NCI-H2081 treated with DMSO at 0.1 percent for 48 hours (cell line): Measurements from ENCODE around the gene ITGA2B.
"Not testable (repeated sequence)": the region's sequence is repeated elsewhere in the genome, so short reads cannot be mapped to it uniquely, and the experiment has no call there.

Source experiments
- DNase-seq: peaks from one replicate; lab custom pipeline; 2025; lab: John Stamatoyannopoulos, UW

Gene ITGA2B

DNA sequence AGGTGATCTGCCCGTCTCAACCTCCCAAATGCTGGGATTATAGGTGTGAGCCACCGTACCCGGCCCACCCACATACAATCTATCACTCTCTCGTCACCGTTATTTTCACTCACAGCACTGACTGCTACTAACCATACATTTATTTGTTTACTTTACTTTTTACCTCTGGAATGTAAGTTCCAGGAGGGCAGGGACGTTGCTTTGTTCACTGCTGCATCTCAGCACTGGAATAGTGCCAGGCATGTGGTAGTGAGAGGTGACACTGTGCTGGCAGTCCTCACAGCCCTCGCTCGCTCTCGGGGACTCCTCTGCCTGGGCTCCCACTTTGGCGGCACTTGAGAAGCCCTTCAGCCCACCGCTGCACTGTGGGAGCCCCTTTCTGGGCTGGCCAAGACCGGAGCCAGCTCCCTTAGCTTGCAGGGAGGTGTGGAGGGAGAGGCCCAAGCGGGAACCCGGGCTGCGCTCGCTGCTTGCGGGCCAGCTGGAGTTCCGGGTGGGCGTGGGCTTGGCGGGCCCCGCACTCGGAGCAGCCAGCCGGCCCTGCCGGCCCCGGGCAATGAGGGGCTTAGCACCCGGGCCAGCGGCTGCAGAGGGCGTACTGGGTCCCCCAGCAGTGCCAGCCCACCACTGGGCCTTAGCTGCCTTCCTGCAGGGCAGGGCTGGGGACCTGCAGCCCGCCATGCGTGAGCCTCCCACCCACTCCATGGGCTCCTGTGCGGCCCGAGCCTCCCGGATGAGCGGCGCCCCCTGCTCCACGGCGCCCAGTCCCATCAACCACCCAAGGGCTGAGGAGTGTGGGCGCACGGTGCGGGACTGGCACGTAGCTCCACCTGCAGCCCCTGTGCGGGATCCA is 20.8 kb downstream of the ITGA2B start:
- DNase-seq = not testable (repeated sequence)

DNA sequence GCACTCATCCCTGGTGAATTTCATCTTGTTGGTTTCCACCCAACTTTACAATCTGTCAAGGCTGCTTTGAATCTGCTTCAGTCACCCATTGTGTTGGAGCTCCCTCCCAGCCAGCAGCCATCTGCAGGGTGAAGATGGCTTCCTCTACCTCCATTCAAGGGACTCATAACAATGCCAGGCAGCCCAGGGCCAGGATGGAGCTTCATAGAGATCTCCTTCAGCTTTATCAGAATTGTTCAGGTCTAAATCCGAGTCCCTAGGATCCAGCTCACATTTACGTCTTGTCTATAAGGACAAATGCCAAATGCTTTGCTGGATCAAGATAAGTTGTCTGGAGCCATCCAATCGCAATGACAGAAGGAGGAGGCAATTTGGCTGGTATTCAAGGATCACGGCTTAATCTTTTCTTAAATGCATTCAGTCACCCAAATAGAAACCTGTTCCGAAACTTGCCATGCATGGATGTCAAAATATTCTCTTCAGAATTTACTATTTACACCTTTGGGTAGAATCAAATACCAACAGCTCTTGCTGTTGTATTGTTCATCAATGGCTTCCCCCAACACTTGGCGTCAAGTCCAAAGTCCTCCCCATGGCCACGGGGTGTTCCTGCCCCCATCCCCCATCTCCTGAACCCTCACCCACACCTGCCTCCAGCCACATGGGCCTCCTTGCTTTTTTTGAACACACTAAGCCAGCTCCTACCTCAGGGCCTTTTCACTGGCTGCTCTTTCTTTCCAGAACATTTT is 22.0 kb downstream of the ITGA2B start:
- DNase-seq = no peak

DNA sequence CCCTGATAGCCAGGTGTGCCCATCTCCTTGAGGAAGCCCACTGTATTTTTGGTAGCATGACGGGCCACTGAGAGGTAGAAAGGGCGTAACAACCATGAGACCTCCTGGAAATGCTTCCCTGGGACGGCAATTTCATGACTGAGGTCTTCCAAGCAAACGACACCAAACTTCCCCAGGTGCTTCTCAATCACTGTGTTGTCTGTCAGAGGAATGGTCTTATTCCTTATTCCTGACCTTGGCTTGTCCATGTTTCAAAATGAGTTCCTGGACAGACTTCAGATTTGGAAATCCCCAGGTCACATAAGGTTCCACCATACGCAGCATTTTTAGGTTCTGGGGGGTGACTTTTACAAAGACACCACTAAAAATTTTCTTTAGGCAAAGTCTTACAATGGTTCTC is 24.4 kb downstream of the ITGA2B start:
- not testable (repeated sequence) for DNase-seq

DNA sequence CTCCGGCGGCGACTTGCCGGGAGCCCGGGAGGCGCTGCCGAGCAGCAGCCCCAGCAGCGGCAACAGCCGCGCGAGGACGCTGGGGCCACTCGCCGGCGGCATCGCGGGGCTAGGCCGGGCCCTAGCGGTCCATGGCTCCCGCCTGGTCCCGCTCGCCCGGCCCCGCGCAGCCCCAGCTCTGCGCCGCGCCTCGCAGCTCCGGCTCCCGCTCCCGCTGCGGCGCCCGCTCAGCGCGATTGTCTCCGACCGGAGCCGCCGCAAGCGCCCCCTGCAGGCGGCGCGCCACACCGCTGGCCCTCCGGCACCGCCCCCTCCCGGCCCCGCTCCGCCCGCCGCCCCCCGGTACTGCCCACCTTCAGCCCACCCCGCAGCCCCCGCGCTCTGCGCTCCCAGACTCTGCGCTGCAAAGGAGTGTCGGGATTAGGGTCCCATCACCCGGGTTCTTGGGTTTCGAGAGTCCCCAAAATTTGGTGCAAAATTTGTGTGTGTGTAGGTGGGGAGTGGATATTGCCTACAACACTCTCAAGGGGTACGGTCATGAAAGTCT is 25.8 kb downstream of the ITGA2B start, which contains the start of gene FAM171A2:
TSS of gene FAM171A2 (minus strand) at position 241 of the 547 bp plus-strand sequence. CDS start at position 102, 139 bp downstream.
- no peak for DNase-seq

DNA sequence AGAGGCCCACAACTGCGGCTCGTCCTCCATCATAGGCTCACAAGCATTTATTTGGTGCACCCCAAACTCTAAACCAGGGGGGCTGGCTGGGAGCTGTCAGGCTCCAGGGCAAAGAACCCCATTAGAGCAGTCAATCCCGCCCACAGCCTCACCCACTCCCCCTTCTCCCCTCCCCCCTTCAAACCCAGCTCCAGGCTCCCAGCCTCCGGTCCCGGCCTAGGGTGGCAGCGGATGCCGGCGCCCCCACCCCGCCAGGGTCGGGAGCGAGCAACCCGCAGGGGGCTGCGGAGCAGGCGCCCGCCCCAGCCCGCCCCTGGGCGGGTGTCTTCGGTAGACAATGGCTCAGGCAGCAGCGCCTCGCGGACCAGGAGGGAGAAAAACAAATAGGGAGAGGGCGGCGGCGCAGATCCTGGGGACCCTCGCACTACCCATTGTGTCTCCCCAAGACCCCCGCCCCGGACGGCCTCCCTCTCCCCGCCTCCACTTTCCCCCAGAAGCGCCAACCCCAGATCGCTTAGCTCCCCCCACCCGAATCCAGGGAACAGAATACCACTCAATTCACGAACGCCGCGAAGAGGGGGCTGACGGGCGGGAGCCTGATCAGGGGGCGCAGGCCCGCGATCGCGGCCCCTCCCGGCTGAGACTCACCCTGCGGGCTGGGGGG is 26.4 kb downstream of the ITGA2B start:
- DNase-seq = no peak

DNA sequence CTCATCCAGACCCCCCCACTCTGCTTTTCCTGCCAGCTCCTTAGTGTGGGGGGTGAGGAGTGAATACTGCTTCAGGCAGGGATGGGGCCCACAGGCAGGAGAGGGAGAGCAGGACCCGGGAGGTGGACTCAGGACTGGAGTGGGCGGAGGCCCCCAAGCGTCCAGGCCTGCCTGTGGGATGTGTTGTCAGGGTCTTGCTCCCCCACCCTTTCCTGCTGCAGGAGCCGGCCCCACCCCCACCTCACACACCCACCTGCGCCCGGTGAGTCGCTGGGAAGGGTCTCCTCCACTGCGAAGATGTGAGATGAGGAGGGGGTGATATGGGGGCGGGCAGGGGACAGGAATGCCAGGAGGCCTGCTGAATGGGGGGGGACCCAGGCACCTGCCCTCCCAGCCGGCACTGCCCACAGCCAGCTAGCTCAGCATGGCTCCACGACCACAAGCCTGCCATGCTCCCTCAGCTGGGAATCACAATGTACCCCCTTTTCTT is 26.9 kb downstream of the ITGA2B start:
- no peak for DNase-seq

DNA sequence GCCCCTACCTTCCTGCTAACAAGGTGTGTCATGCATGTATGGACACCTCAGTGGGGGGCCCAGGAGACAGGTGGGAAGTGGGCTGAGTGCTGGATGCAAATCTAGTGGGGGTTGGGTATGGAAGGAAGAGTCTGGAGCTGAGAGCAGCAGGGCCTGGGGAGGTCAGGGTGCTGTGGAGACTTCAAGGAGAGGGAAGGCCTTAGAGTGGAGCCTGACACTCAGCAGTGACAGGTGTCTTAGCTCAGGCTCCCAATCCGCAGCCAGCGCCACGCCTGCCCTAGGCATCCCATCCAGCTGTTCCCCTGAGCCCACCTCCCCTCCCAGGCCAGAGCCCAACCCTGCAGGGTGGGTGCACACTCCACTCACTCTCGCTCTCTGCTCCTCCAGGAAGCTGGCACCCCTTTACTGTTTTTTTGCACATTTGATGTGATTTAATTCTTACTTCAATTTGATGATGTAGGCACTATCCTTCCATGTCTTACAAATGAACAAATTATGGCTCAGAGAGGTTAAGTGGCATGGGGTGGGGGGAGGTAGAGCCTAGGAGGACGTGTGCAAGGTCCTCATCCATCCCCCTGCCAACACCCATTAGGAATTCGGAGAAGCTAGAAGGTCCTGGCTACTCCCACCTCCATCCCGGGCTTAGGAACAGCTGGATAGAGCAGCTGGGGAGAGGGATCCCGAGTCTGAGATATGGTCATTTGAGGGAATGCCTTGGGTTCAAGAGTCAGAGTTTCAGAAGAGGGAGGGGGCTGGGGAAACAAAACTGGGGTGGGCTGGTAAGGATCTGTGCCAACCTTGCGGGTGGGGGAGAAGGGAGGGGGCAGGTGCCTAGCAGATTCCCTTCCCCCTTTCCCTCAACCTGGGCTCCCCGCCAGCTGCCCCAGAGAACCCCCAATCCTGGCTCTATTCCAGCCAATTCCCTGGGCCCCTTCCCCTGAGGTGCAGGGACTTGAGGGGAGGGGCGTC is 27.9 kb downstream of the ITGA2B start:
- no peak for DNase-seq

DNA sequence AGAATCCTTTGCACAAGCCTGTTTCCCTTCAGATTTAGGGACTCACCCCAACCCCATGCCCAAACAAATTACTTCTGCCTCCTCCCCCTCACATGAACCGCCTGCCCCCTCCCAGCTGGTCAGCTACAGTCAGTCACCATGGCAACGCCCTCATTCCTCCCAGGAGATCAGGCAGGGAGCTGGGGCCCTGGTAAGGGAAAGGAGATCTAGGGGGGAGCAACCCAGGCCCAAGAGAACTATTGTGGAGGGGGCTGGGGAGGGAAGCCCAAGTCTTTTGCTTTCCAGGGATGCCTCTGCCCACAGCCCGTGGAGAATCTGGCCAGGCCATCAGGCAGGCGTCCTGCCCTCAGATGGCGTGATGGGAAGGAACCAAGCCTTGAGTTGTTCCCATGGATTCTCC is 28.6 kb downstream of the ITGA2B start:
- DNase-seq = no peak

DNA sequence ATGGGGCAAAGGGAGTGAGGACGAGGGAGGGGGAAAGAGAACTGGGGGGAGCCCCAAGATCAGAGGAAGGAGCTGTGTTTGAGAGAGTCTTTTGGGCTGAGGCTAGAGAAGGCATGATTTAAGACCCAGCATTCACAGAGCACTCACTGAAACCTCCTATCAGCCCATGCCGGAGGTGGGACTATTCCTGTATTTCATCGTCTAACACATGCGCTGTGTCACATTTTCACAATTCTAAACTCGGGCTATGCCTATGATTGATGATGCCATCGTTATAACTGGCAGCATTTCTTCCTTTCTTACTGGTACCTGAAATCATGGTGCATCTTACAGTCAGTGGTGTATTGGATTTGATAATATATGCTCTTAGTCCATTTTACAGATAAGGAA is 29.3 kb downstream of the ITGA2B start:
- DNase-seq = no peak

DNA sequence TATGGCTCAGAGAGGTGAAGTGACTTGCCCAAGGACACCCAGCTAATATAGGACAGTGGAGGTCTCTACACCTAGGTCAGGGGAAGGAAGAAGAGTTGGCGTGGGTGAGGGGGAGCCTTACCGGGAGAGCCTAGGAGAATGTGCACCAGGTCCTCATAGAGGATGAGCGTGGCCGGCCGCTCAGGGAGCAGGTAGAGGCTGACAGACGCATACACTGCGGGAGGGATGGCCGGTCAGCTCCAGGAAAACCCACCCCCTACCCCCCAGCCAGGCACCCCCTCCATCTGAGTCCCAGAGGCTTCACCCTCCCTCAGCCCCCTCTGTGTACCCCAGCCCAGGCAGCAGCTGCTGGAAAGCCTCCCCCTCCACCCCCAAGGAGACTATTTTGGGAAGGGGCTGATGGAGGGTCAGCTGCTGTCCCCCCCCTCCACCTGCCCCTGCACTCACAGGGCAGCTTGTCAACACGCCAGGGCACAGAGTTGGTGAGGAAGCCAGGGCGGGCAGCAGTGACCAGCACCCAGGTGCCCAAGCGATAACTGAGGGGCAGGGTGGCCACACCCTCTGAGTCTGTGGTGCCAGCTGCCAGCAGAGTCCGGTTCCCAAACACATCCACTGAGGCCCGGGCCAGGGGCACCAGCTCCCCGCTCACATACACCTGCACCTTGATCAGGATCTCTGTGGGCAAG is 29.8 kb downstream of the ITGA2B start:
- no peak for DNase-seq

DNA sequence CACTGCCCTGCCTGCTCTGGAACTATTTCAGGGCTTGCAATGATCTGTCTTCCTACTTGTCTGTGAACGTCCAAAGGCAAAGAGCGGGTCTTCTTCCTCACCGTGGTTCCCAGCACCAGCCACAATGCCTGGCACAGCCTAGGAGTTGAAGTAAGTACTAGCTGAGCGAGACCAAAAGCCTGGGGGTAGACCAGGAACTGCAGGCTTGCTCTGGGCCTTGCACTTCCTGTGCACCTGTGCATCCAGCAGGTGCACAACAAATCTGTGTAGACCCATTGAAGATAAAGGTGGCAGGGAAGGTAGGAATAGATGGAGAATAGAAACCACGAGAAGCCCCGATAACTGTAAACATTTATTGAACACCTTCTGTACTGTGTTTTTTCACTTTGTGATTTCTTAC is 30.4 kb downstream of the ITGA2B start:
- DNase-seq = no peak

DNA sequence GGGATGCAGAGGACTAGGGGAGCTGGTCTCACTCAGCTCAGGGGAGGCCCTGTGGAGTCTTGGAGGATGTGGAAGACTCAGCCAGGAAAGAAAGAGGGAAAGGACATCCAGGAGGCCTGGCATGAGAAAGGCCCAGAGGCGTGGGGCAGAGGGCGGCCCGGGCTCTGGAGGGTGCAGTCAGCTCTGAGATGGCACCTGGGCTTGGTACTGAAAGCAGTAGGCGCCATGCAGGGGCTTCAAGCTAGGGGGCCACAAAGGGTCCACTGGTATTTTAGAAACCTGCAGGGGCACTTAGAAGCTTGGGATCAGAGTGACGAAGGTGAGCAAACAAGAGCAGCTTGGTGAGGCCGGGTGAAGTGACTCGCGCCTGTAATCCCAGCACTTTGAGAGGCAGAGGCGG is 31.4 kb downstream of the ITGA2B start:
- DNase-seq = no peak

DNA sequence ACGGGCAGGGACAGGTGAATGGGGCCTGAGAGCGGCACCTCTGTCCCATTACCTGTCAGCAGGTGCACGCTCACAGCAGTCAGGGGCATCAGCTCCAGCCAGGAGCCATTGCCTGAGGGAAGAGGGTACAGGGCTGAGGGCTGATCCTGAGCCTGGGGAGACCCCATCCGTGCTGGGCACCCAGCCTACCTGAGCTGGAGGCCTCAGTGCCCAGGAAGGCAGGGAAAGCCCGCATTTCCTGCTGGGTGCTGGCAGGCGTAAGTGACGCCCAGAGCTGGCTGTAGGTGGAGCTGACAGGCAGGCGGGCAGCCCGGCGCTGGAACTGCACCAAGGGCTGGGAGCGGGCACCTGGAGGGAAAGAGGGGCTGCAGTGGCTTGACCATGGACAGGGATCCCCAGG is 33.2 kb downstream of the ITGA2B start:
- no peak for DNase-seq

DNA sequence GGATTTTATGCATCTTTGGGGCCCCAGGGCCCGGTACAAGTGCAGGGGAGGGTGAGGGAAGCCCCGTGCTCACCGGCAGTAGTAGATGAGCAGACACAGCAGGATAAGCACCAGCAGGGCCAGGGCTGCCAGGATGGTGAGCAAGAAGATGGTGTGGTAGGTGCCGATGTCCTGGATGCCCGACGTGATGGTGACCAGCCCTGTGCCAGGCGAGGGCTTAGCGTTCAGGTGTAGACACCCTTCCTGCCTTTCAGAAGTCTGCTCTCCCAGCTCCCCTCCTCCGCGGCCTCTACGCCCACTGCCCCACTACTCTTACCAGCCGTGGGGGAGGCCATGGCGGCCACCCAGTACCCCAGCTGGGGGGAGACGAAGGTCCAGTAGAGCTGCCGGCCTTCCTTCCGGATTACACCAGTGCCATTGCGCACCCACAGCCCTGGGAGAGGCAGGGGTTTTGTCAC is 33.8 kb downstream of the ITGA2B start:
- DNase-seq = no peak

DNA sequence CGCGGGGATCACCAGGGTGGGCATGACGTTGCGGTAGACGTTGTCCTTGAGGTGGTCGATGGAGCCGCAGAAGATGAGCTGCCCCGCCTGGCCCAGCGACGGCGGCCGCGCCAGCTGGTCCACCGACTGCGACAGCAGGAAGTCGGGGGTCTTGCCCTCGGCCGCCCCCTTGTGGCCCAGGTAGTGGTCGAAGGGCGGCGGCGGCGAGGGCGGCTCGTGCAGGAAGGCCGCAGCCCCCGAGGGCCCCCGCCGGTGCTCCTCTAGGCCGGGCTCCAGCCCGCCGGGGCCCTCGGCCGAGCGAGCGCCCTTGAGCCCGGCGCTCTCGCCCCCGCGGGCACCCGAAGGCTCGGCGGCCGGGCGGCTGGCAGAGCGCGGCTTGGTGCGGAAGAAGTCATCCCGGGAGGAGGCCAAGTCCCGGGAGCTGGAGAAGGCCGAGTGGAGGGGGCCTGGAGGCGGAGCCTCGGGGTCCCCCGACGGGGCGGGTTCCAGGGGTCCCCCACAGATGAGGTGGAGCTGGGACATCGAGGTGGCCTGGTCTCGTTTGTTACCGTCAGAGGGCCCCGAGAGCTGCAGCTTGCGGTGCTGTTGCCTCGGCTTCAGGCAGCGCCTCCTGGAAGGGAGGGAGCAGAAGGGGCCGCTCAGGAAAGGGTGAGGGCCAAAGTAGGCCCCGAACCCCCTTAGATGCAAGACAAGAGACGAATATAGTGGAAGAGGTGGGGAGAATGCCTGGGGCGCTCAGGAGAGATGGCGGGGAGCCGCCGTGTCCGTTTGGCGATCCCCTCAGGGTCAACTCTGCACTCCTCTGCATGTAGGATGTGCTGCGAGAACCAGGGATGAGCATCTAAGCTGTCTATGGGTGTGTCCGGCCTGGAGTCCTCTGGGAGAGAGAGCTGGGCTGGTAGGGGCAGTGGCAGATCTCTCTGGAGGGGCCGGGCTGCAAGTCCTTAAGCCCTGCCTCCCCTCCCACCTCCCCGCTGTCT is 34.6 kb downstream of the ITGA2B start:
- DNase-seq = no peak

DNA sequence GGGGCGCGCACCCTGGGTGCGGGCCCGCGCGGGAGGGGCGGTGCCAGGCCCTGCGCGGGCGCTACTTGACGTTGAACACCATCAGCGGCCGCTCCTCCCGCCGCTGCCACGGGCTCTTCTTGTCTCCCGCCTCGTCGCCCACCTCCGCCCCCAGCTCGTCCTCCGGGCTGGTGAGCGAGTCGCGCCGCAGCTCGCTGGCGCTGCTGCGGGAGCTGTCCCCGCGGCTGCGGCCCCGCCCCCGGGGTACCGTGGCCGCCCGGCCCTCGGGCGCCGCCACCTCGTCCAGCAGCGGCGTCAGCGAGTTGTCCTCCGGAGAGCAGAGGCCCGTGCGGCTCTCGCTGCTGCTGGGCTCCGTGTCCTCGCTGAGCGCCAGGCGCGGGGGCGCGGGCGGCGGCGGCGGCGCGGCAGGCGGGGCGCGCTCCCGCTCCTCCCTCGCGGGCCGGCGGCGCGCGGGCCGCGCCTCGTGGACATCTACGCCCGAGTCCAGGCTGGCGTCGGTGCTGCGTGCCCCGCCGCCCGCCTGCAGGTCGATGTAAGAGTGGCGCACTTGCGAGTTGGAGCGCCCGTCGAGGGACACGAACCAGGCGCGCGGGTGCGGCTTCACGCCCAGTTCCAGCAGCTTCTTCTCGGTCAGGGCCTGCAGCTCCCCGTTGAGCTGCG is 35.6 kb downstream of the ITGA2B start:
- DNase-seq = no peak

DNA sequence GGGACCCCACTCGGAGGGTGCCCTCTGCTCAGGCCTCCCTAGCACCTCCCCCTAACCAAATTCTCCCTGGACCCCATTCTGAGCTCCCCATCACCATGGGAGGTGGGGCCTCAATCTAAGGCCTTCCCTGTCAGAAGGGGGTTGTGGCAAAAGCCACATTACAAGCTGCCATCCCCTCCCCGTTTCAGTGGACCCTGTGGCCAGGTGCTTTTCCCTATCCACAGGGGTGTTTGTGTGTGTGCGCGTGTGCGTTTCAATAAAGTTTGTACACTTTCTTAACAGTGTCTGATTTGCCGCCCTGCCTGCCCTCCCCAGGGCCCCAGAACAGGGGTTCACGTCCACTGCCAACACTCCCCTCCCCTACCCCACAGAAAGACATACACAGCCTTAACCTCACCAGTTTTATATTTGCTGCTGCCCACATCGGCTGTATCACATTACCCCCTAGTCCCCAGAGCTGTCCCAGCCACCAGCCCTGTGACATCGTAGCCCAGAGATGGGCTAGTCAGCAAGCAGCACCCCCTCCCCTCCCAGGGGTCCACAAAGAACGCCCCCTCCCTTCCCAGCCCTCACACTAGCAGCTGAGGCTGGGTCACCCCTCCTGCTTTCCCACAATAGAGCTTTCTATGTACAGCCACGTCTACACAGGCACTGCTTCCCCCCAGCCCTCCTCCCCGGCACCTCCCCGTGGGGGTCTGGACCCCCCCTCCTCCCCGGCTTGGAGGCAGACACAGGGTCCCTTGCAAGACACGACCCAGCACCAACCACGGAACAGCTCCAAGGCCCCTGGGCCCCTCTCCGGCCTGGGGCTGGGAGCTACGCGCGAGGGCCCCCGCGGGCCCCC is 36.4 kb downstream of the ITGA2B start:
- DNase-seq = no peak
